Muscle layer of colon (tissue), 2 donors: ENCODE data around the gene NPBWR2.
"Not testable (repeated sequence)": the region's sequence is repeated elsewhere in the genome, so short reads cannot be mapped to it uniquely, and the experiment has no call there.

Experiments
- H3K27ac ChIP-seq: one replicate; pipeline ENCODE4 v1.7.0; 2013; ENCODE audit warnings: low read depth, mild to moderate bottlenecking, low read length, moderate library complexity
- H3K27me3 ChIP-seq, 2 donors: one replicate each; pipeline ENCODE4 v1.7.0; 2013; ENCODE audit warnings: low read length in 2 of 2, mild to moderate bottlenecking in 2 of 2; ENCODE audit not compliant: insufficient read depth in 2 of 2, control insufficient read depth in 1 of 2
- H3K36me3 ChIP-seq: one replicate; pipeline ENCODE4 v1.7.0; 2013; ENCODE audit warnings: mild to moderate bottlenecking, low read length; ENCODE audit not compliant: insufficient read depth
- H3K4me1 ChIP-seq: one replicate; pipeline ENCODE4 v1.7.0; 2013; ENCODE audit warnings: mild to moderate bottlenecking, low read length; ENCODE audit not compliant: insufficient read depth
- H3K4me3 ChIP-seq, 2 donors: one replicate each; pipeline ENCODE4 v1.7.0; 2013; ENCODE audit warnings: low read length in 2 of 2, low read depth in 1 of 2, mild to moderate bottlenecking in 1 of 2, moderate library complexity in 1 of 2
- H3K9ac ChIP-seq: one replicate; pipeline ENCODE4 v1.7.0; 2013; ENCODE audit warnings: low read length
- H3K9me3 ChIP-seq: one replicate; pipeline ENCODE4 v1.7.0; 2013; ENCODE audit warnings: mild to moderate bottlenecking, low read length
- donor health status: abdominal sarcoma.
- donor health status: Adenocarcinoma of cecum.

NPBWR2 gene

DNA sequence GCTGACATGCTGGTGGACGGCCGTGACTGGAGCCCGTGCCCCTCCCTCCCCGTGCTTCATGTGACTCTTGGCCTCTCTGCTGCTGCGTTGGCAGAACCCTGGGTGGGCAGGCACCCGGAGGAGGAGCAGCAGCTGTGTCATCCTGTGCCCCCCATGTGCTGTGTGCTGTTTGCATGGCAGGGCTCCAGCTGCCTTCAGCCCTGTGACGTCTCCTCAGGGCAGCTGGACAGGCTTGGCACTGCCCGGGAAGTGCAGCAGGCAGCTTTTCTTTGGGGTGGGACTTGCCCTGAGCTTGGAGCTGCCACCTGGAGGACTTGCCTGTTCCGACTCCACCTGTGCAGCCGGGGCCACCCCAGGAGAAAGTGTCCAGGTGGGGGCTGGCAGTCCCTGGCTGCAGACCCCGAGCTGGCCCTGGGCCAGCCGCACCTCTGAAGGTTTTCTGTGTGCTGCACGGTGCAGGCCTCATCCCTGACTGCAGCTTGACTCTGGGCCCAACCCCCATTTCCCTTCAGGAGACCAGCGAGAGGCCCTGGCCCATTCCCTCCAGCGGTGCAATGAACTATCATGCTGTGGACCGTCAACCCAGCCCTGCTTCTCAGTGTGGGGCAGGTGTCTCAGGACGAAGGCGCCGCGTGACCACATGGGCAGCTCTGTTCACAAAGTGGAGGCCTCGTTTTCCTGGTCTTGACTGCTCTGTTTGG lies 8.1 kb downstream of the NPBWR2 start:
- Histone ChIP-seq H3K4me3 (no peak overlapping the region), H3K36me3 (no peaks in the 10 kb centered on the region), H3K4me1 (no peaks in the 10 kb centered on the region), H3K27ac (no peak overlapping the region), H3K9ac (no peak overlapping the region), H3K9me3 (no peaks in the 10 kb centered on the region), H3K27me3 (peaks cover 14 to 49% of the 10 kb centered on the region in 2 donors)

DNA sequence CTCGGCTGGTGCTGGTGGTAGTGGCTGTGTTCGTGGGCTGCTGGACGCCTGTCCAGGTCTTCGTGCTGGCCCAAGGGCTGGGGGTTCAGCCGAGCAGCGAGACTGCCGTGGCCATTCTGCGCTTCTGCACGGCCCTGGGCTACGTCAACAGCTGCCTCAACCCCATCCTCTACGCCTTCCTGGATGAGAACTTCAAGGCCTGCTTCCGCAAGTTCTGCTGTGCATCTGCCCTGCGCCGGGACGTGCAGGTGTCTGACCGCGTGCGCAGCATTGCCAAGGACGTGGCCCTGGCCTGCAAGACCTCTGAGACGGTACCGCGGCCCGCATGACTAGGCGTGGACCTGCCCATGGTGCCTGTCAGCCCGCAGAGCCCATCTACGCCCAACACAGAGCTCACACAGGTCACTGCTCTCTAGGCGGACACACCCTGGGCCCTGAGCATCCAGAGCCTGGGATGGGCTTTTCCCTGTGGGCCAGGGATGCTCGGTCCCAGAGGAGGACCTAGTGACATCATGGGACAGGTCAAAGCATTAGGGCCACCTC lies 8.8 kb downstream of the NPBWR2 start:
- Histone ChIP-seq H3K27me3 (peaks cover 14 to 43% of the 10 kb centered on the region in 2 donors), H3K9me3 (no peaks in the 10 kb centered on the region), H3K9ac (no peak overlapping the region)

DNA sequence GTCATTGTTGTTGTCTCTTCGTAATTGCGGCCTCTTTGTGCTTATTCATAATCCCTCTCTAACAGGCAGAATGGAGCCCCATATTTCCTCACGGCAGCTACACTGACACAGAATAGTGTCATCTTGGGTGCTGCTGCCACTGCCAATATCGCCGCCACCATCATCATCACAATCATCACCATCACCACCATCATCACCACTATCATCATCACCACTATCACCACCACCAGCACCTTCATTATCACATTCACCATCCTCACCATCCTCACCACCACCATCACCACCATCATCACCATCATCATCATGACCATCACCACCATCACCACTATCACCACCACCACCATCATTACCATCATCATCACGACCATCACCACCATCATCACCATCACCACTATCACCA lies 10.8 kb downstream of the NPBWR2 start:
- Histone ChIP-seq H3K27ac (no peak overlapping the region), H3K4me3 (no peak overlapping the region), H3K9ac (no peak overlapping the region), H3K27me3 (peaks cover 11 to 23% of the 10 kb centered on the region in 2 donors), H3K4me1 (no peaks in the 10 kb centered on the region), H3K9me3 (no peaks in the 10 kb centered on the region), H3K36me3 (no peaks in the 10 kb centered on the region)

More for the DNA sequence above, 8.8 kb downstream of the NPBWR2 start:
- Histone ChIP-seq H3K4me3 (no peak overlapping the region), H3K27ac (no peak overlapping the region), H3K36me3 (no peaks in the 10 kb centered on the region), H3K4me1 (no peaks in the 10 kb centered on the region)

DNA sequence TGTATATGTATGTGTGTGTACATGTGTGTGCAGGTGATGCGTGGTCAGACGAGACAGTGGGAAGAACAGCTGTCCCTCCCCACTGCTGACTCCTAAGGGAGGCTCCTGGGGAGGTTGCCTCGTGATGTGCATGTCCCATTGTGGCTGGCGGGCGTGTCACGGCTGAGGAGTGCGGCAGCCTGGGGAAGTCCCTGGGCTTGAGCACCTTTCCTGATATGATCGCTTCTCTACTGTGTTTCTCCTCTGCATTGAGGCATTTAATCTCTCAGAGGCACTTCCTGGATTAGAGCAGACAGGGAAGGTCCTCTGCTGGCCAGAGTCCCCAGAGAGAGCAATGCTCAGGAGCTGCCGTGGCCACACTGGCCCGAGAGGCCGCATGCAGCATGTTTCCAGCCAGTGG lies 11.4 kb downstream of the NPBWR2 start:
- Histone ChIP-seq H3K4me1 (no peaks in the 10 kb centered on the region), H3K9ac (no peak overlapping the region), H3K27ac (no peak overlapping the region), H3K4me3 (no peak overlapping the region), H3K27me3 (peaks cover 5 to 17% of the 10 kb centered on the region in 2 donors), H3K9me3 (no peaks in the 10 kb centered on the region), H3K36me3 (no peaks in the 10 kb centered on the region)

DNA sequence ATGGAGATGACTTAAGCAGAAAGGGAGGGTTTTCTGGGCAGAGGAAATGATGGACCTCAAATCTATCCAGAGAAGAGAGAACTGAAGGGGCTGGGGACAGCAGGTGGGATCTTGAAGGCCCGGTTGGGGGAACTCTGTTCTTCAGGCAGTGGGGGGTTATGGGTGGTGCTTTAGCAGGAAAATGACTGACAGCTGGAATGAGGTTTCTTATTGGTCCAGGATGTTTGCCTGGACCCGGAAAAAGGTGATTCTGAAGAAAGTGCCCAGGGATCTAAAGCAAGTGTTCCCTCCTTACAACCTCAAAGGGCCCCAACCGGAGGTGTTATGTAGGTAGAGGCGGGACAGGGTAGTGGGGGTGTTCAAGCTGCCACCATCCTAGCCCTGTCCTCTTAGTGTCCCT lies 11.9 kb downstream of the NPBWR2 start:
- H3K9ac ChIP-seq: no peak overlapping the region
- H3K27me3 ChIP-seq: peaks cover 0 to 12% of the 10 kb centered on the region in 2 donors
- no peaks in the 10 kb centered on the region for H3K36me3 ChIP-seq
- no peaks in the 10 kb centered on the region for H3K9me3 ChIP-seq
- H3K27ac ChIP-seq: no peak overlapping the region
- H3K4me3 ChIP-seq: no peak overlapping the region
- H3K4me1 ChIP-seq: no peaks in the 10 kb centered on the region

DNA sequence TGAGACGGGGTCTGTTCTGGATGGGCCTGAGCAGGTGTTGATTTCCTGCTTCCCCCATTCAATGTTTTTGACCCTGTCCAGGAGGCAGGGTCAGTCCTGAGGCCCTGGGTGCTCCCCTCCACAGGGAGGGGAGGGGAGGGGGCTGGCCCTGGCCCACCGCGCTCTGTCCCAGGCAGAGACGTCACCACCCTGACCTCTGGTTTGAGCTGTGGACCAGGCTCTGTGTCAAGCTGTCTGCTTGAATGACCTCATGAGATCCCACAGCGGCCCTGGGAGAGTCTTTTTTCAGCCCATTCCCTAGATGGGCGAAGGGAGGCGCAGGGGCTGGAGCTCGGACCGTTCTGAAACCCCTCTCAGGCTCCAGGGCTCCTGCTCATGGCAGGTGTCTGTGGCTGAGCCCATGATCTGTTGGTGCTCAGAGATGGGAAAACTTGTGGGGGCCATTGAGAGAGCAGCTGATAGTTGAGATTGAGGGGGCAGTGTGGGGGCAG lies 14.3 kb downstream of the NPBWR2 start:
- Histone ChIP-seq H3K9ac (no peak overlapping the region), H3K36me3 (no peaks in the 10 kb centered on the region), H3K4me1 (no peaks in the 10 kb centered on the region), H3K4me3 (no peak overlapping the region), H3K27me3 (peaks cover 0 to 7% of the 10 kb centered on the region in 2 donors), H3K9me3 (no peaks in the 10 kb centered on the region), H3K27ac (no peak overlapping the region)

DNA sequence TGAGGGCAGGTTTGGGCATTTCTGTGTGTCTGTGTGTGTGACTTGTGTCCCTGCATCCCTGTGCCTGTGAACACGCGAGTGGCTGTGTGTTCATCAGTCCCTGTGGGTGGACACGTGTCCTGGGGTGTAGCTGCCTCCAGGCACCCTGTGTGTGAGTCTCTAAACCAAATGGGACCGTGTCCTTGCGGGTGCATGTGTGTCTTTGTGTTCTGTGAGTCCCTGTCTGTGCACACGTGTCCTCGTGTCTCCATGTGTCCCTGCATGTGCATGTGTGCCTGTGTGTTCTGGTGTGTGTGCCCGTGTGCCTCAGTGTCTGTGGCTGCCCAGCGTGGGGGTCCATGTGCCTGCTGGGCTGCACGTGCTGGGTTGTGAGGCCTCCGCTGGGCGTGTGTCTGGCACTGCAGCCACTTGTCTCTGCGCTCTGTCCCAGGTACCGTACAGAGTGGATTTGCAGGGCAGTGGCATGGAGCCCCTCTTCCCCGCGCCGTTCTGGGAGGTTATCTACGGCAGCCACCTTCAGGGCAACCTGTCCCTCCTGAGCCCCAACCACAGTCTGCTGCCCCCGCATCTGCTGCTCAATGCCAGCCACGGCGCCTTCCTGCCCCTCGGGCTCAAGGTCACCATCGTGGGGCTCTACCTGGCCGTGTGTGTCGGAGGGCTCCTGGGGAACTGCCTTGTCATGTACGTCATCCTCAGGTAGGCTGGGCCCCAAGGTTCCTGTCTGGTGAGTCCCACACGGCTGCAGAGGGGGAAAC lies 14.9 kb downstream of the NPBWR2 start:
- Histone ChIP-seq H3K27me3 (peaks cover 0 to 11% of the 10 kb centered on the region in 2 donors), H3K27ac (no peak overlapping the region), H3K9ac (no peak overlapping the region), H3K9me3 (no peaks in the 10 kb centered on the region), H3K36me3 (no peaks in the 10 kb centered on the region), H3K4me3 (no peak overlapping the region), H3K4me1 (no peaks in the 10 kb centered on the region)

DNA sequence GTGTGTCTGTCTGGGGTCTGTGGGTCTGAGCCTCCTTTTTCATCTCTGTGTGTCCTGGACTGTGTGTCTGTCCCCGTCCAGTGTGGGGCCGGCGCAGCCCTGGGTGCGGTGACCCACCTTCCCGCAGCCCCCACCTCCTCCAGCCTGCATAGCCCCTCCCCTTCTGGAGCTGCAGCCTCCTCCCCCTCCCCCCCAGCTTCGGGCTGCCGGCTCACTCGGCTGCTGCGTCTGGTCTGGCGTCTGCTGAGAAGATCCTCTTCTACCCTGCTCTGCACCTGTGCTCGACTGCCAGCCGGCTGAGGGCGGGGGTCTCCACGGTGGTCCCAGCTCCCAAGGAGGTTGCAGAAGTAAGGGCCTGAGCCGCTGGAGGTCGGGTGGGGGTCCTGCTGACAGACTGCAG lies 15.6 kb downstream of the NPBWR2 start:
- no peaks in the 10 kb centered on the region for H3K36me3 ChIP-seq
- no peak overlapping the region for H3K9ac ChIP-seq
- no peaks in the 10 kb centered on the region for H3K9me3 ChIP-seq
- no peak overlapping the region for H3K27ac ChIP-seq
- H3K4me1 ChIP-seq: no peaks in the 10 kb centered on the region
- H3K27me3 ChIP-seq: peaks cover 0 to 11% of the 10 kb centered on the region in 2 donors
- H3K4me3 ChIP-seq: no peak overlapping the region

DNA sequence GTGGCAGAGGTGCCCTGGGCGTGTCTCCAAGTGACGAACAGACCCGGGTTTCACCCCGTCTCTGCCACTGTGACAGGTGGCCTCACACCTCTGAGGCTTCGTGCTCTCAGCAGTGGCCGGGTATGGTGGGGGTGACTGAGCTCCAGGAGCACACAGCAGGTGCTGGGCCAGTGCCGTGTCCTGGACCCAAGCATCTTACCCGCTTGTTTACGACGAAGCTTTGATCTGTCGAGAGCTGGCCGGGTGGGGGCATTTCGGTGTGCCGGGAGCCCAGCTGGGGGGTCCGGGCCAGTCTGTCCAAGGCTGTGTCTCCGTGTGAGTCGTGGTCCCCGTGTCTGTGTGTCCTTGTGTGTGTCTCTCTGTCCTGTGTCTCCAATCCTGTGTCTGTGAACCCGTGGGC lies 16.0 kb downstream of the NPBWR2 start:
- Histone ChIP-seq H3K27ac (no peak overlapping the region), H3K9ac (no peak overlapping the region), H3K36me3 (no peaks in the 10 kb centered on the region), H3K4me1 (no peaks in the 10 kb centered on the region), H3K27me3 (peaks cover 0 to 11% of the 10 kb centered on the region in 2 donors), H3K9me3 (no peaks in the 10 kb centered on the region), H3K4me3 (no peak overlapping the region)

DNA sequence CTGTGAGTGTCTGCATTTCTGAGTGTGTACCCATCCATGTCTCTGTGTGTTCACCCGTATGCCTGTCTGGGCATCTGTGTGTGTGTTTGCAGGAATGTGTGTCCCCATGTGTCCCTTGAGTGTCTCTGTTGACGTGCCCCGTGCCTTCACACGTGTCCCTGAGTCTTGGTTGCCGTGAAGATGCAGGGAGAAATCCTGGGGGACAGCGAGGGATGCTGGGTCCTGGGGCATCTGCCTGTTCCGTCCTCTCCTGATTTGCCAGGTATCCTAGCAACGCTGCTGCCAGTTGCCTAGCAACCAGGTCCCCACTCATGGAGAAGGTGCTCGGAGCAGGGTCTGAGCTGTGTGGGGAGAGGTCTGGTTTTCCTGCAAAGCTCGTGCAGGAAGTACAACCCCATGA lies 17.2 kb downstream of the NPBWR2 start:
- H3K4me3 ChIP-seq: no peak overlapping the region
- peaks cover 4 to 15% of the 10 kb centered on the region in 2 donors for H3K27me3 ChIP-seq
- no peak overlapping the region for H3K9ac ChIP-seq
- H3K36me3 ChIP-seq: no peaks in the 10 kb centered on the region
- H3K9me3 ChIP-seq: no peaks in the 10 kb centered on the region
- no peak overlapping the region for H3K27ac ChIP-seq
- no peaks in the 10 kb centered on the region for H3K4me1 ChIP-seq

DNA sequence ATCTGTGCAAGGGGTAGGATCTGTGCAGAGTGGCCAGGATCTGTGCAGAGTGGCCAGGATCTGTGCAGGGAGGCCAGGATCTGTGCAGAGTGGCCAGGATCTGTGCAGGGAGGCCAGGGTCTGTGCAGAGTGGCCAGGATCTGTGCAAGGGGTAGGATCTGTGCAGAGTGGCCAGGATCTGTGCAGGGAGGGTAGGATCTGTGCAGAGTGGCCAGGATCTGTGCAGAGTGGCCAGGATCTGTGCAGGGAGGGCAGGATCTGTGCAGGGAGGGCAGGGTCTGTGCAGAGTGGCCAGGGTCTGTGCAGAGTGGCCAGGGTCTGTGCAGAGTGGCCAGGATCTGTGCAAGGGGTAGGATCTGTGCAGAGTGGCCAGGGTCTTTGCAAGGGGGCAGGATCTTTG lies 18.8 kb downstream of the NPBWR2 start:
- peaks cover 14 to 31% of the 10 kb centered on the region in 2 donors for H3K27me3 ChIP-seq
- H3K4me3 ChIP-seq, H3K9ac ChIP-seq, H3K9me3 ChIP-seq, H3K27ac ChIP-seq, H3K36me3 ChIP-seq, H3K4me1 ChIP-seq: not testable (repeated sequence)
